GM10847 (cell line): ENCODE measurements around the gene NRBF2.

Experiments
- POLR2A ChIP-seq: IDR thresholded peaks from 2 replicates; pipeline ENCODE4 v1.6.1; 2011; ENCODE audit not compliant: insufficient read length; ENCODE audit errors: extremely low read depth

Gene NRBF2

GRCh38 chr10:63192826-63193225, 59.7 kb downstream of the NRBF2 start:
- TF ChIP-seq POLR2A = no peak

- TF ChIP-seq POLR2A = no peak
Measured at GRCh38 chr10:63197344-63198092, 64.4 kb downstream of the NRBF2 start.

- no peak for TF ChIP-seq POLR2A
Measured at GRCh38 chr10:63199716-63200115, 66.6 kb downstream of the NRBF2 start.

- no peak for TF ChIP-seq POLR2A
Measured at GRCh38 chr10:63200431-63200830, 67.3 kb downstream of the NRBF2 start.

GRCh38 chr10:63201118-63201517, 68.0 kb downstream of the NRBF2 start:
- no peak for TF ChIP-seq POLR2A
